K562 (cell line): ENCODE measurements around the gene ATXN7. TPM values are rescaled to one million over a fixed set of nuclear protein-coding genes. Genes with fewer than 3 reads are reported as not detected.

Source experiments
- ATAC-seq: fragments of 200-7000 bp; cut with Tn5 transposase; 3 replicates; pipeline ENCODE4 v1.9.1; 2020; ENCODE audit warnings: moderate library complexity
- BruUV-seq: library from RNA; stranded (reverse); fragments of 400-500 nt; replicated peaks from 2 replicates; lab custom pipeline; 2021; lab: Mats Ljungman, UMichigan
- CTCF ChIA-PET: fragments of 300-600 bp; formaldehyde crosslinking; extraction: SDS; loops from one replicate; lab custom pipeline; 2021; ENCODE audit warnings: low intra/inter-chr PET ratio; lab: Yijun Ruan, JAX
- POLR2A ChIA-PET: fragments of 300-600, 350-650 bp; sonication (Branson Sonifier 250); formaldehyde crosslinking; extraction: SDS; loops from one replicate; lab custom pipeline; 2021; ENCODE audit warnings: antibody characterized with exemption, inconsistent platforms; lab: Yijun Ruan, JAX
- DNase-seq, 4 experiments: peaks; one replicate each; pipeline versions ENCODE4 v3.0.0 to v3.0.0-alpha.2; 2011 to 2018; ENCODE audit warnings: low spot score in 3 of 4, mixed read lengths in 3 of 4; ENCODE audit errors: extremely low read depth in 1 of 4
- FAIRE-seq: peaks from 2 replicates; lab custom pipeline; 2011; peaks lifted over from hg19 to GRCh38; lab: Jason Lieb, UNC
- H2AFZ ChIP-seq: 2 replicates; pipeline ENCODE4 v1.6.0; 2011; ENCODE audit warnings: low read depth, low read length, control low read depth, inconsistent platforms
- H3K27ac ChIP-seq: fragments of 200-600 bp; 3 replicates; pipeline ENCODE4 v1.8.0; 2011; ENCODE audit warnings: low read depth, mild to moderate bottlenecking, control low read depth, inconsistent platforms, low read length, moderate library complexity, mixed read lengths; ENCODE audit errors: extremely low read depth
- H3K27me3 ChIP-seq, 2 experiments: fragments of 300-600 bp in 1 of 2; 2 replicates in 1 of 2; 3 replicates in 1 of 2; pipeline versions ENCODE4 v1.6.0 to v1.8.0; 2011; ENCODE audit warnings: inconsistent platforms in 2 of 2, low read length in 2 of 2, mild to moderate bottlenecking in 1 of 2, mixed read lengths in 1 of 2, moderate library complexity in 1 of 2; ENCODE audit not compliant: control insufficient read depth in 2 of 2, insufficient read depth in 2 of 2
- H3K36me3 ChIP-seq: fragments of 300-600 bp; 3 replicates; pipeline ENCODE4 v1.8.0; 2011; ENCODE audit warnings: mild to moderate bottlenecking, low read length, inconsistent platforms; ENCODE audit not compliant: control insufficient read depth, insufficient read depth
- H3K4me1 ChIP-seq, 2 experiments: fragments of 200-600 bp in 1 of 2; replicated peaks in 1 of 2; 2 replicates in 1 of 2; 3 replicates in 1 of 2; pipeline versions ENCODE4 v1.5.1 to v1.8.0; 2011; ENCODE audit warnings: inconsistent platforms in 2 of 2, low read length in 2 of 2, mild to moderate bottlenecking in 1 of 2, mixed read lengths in 1 of 2, moderate library complexity in 1 of 2; ENCODE audit not compliant: control insufficient read depth in 2 of 2, insufficient read depth in 2 of 2
- H3K4me2 ChIP-seq: 2 replicates; pipeline ENCODE4 v1.6.1; 2011; ENCODE audit warnings: low read length, control low read depth, inconsistent platforms, mixed read lengths; ENCODE audit not compliant: insufficient read depth
- H3K4me3 ChIP-seq: fragments of 200-600 bp; sonication (generic), shearing (Covaris generic); 2 replicates; pipeline ENCODE4 v1.5.1; 2016; ENCODE audit warnings: control low read depth, inconsistent platforms
- H3K79me2 ChIP-seq: fragments of 200-600 bp; 3 replicates; pipeline ENCODE4 v1.8.0; 2011; ENCODE audit warnings: low read length, inconsistent platforms; ENCODE audit not compliant: control insufficient read depth, insufficient read depth
- H3K9ac ChIP-seq, 2 experiments: 2 replicates each; pipeline versions ENCODE4 v1.6.0 to v1.6.1; 2011; ENCODE audit warnings: low read depth in 2 of 2, low read length in 2 of 2, control low read depth in 1 of 2, inconsistent platforms in 1 of 2, mild to moderate bottlenecking in 1 of 2, mixed read lengths in 1 of 2; ENCODE audit not compliant: insufficient read depth in 1 of 2
- H3K9me1 ChIP-seq: one replicate; pipeline ENCODE4 v1.6.0; 2011; ENCODE audit warnings: inconsistent platforms, mild to moderate bottlenecking, low read length, moderate library complexity; ENCODE audit not compliant: control insufficient read depth, insufficient read depth
- H3K9me3 ChIP-seq: replicated peaks from 2 replicates; pipeline ENCODE4 v1.5.1; 2011; ENCODE audit warnings: low read depth, low read length, inconsistent platforms; ENCODE audit not compliant: control insufficient read depth, insufficient read depth
- H4K20me1 ChIP-seq: replicated peaks from 2 replicates; pipeline ENCODE4 v1.6.1; 2011; ENCODE audit warnings: low read length, inconsistent platforms, mixed read lengths; ENCODE audit not compliant: control insufficient read depth, insufficient read depth
- ARID3A ChIP-seq: IDR thresholded peaks from 2 replicates; pipeline ENCODE4 v1.6.1; 2012; ENCODE audit warnings: low read depth, low read length, improper control_type of control experiment, borderline replicate concordance
- CGGBP1 ChIP-seq: fragments of 250-450 bp; sonication (Bioruptor Pico); IDR thresholded peaks from 2 replicates; pipeline ENCODE4 v1.9.0; 2021; ENCODE audit warnings: mild to moderate bottlenecking
- ETV6 ChIP-seq, 3 experiments: fragments of 150-350 bp in 1 of 3; sonication (generic) in 1 of 3; formaldehyde crosslinking in 1 of 3; IDR thresholded peaks; 2 replicates each; pipeline versions ENCODE4 v1.6.1 to v1.8.0; 2014 to 2022; ENCODE audit warnings: borderline replicate concordance in 2 of 3, low read depth in 2 of 3, antibody characterized with exemption in 1 of 3, low read length in 1 of 3, mild to moderate bottlenecking in 1 of 3, missing genetic modification reagents in 1 of 3
- FOXJ2 ChIP-seq: fragments of 200-800 bp; sonication (Bioruptor generic); IDR thresholded peaks from 2 replicates; pipeline ENCODE4 v1.6.1; 2016; ENCODE audit warnings: missing genetic modification characterization, missing compliant biosample characterization
- HBP1 ChIP-seq: fragments of 450-650 bp; formaldehyde crosslinking; IDR thresholded peaks from 2 replicates; pipeline ENCODE4 v1.4.0; 2022; ENCODE audit warnings: missing genetic modification characterization
- KDM4B ChIP-seq, 2 experiments: fragments of 450-650 bp in 1 of 2; sonication (generic) in 1 of 2; IDR thresholded peaks; 2 replicates each; pipeline ENCODE4 v1.6.1; 2016 to 2017; ENCODE audit warnings: borderline replicate concordance in 2 of 2, antibody characterized with exemption in 1 of 2, low read depth in 1 of 2, mild to moderate bottlenecking in 1 of 2
- U2AF1 ChIP-seq: fragments of 200-400 bp; formaldehyde crosslinking; optimal IDR thresholded peaks from 2 replicates; pipeline ENCODE3; 2017; ENCODE audit warnings: mild to moderate bottlenecking, low read depth, low read length, moderate library complexity
- ZBTB17 ChIP-seq: fragments of 450-650 bp; formaldehyde crosslinking; IDR thresholded peaks from 2 replicates; pipeline ENCODE4 v1.4.0; 2020; ENCODE audit warnings: mild to moderate bottlenecking
- ZNF217 ChIP-seq: sonication (generic); formaldehyde crosslinking; IDR thresholded peaks from 2 replicates; pipeline ENCODE4 v1.8.0; 2022; ENCODE audit warnings: mild to moderate bottlenecking, missing genetic modification reagents
- WGBS: fragments of 100-300 bp; shearing (Covaris generic); methylation state at CpG from one replicate; pipeline ENCODE4 v1.1.6; 2016; ENCODE audit warnings: low coverage, mixed read lengths; ENCODE audit not compliant: insufficient coverage; ENCODE audit errors: missing lambda C conversion rate; 5-methylcytosine and 5-hydroxymethylcytosine counted together
- in situ Hi-C: fragments of 300-500 bp; cut with MboI; formaldehyde crosslinking; loops from 4 replicates; pipeline ENCODE4 v1.15.0; 2018; ENCODE audit warnings: inconsistent platforms, mixed read lengths
- intact Hi-C: fragments of 100-400 bp; cut with micrococcal nuclease; formaldehyde crosslinking; loops from 2 replicates; pipeline ENCODE4 v1.14.2; 2022
- polyA plus RNA-seq, 8 experiments: library from polyadenylated mRNA; depleted of rRNA in 4 of 8; stranded (reverse) in 5 of 8; unstranded in 3 of 8; fragments of >200 nt; fragmentation: Nextera tagmentation in 2 of 8; fragmentation: Illumina TruSeq in 1 of 8; extraction: Ambion mirVana in 2 of 8; extraction: Trizol in 1 of 8; gene quantifications; 2 replicates each; pipeline versions ENCODE4 v1.2.1 to v1.2.3, GENCODE V29; 2011 to 2014; ENCODE audit warnings: inconsistent platforms in 1 of 8, missing spikeins in 1 of 8
- total RNA-seq, 7 experiments: library from RNA; depleted of rRNA in 6 of 7; stranded (reverse); fragments of >200 nt in 6 of 7; fragmentation: Illumina TruSeq in 2 of 7; extraction: Trizol in 2 of 7; gene quantifications; 2 replicates each; pipeline versions ENCODE4 v1.2.1 to v1.2.3, GENCODE V29; 2011 to 2021; ENCODE audit warnings: low replicate concordance in 1 of 7
- TF ChIP-seq, protein P1 (sequence below): sonication (generic); formaldehyde crosslinking; IDR thresholded peaks from 2 replicates; pipeline ENCODE4 v1.8.1; 2023; ENCODE audit warnings: mild to moderate bottlenecking, missing genetic modification reagents

Gene ATXN7
- total and polyA plus RNA-seq, 9 of the 15 experiments (the other 6 are each of a cell fraction or from before 2014, with no cell fraction given): 0.41 to 9.2 (median 6.7) TPM

DNA sequence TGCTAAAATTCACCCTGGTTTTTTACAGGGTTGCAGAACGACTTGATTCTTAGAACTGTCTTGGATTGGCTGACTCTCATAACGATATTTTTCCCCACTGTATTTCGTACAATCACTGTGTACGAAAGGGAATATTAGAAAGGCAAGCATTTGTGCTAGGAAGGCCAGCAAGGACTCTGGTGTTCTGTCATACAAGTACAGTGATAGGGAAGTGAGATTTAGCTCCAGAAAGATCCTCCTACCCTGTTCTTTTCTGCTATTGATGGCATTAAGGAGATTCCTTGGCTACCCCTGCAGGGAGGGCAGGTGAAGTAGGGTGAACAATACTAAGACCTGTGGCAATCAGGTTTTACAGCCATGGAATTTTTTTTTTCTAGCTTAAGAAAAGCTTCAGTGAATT, 102.3 kb downstream of the ATXN7 start:
- DNase-seq (no peak), ATAC-seq (no peak), FAIRE-seq (no peak)
- intact Hi-C loops: loop anchor here (10.0 kb wide), 1 partner anchor 101 kb away; the partner anchor contains the start of genes ATXN7 and THOC7
- H3K9me1 ChIP-seq: peaks cover 3% of the 10 kb centered on the region
- ChIA-PET CTCF (interaction anchor here (0.6 kb wide), 1 partner anchor 22 kb away, joined by 3 read pairs; no protein-coding TSS in a partner anchor), POLR2A (interaction anchor here (0.9 kb wide), 1 partner anchor 10 kb away, joined by 3 read pairs; no protein-coding TSS in a partner anchor)
- 0 out of 3 replicates have a peak, but pooled peaks cover 8% of the 10 kb centered on the region for H3K36me3 ChIP-seq
- no peak for TF ChIP-seq U2AF1
- TF ChIP-seq ETV6 (IDR thresholded peaks at IDR 0.05; ENCODE audit: borderline replicate concordance in 1 of 2, low read depth in 2 of 2, low read length in 1 of 2): no peak
- no peak for TF ChIP-seq ETV6 (CRISPR knock-in tag; IDR thresholded peaks at IDR 0.05; ENCODE audit: borderline replicate concordance)
- no peak for TF ChIP-seq FOXJ2 (tag)
- no peak for TF ChIP-seq HBP1
- no peak for TF ChIP-seq KDM4B (IDR thresholded peaks at IDR 0.05; ENCODE audit: borderline replicate concordance in 2 of 2, low read depth in 1 of 2)
- TF ChIP-seq CGGBP1 (CRISPR knock-in tag): no peak
- no peak for TF ChIP-seq ARID3A
- no peak for TF ChIP-seq ZBTB17 (CRISPR knock-in tag)
- TF ChIP-seq, protein P1, sequence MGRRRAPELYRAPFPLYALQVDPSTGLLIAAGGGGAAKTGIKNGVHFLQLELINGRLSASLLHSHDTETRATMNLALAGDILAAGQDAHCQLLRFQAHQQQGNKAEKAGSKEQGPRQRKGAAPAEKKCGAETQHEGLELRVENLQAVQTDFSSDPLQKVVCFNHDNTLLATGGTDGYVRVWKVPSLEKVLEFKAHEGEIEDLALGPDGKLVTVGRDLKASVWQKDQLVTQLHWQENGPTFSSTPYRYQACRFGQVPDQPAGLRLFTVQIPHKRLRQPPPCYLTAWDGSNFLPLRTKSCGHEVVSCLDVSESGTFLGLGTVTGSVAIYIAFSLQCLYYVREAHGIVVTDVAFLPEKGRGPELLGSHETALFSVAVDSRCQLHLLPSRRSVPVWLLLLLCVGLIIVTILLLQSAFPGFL: no peak
- TF ChIP-seq ZNF217 (CRISPR knock-in tag): no peak
- H3K4me2 ChIP-seq: no peak overlapping the region
- H3K4me1 ChIP-seq: peaks cover 7 to 38% of the 10 kb centered on the region in 2 experiments; a peak in 4 of 5 replicates
- no peak overlapping the region for H3K9ac ChIP-seq
- no TSS peak for BruUV-seq
- H3K27ac ChIP-seq: no peak overlapping the region
- no peaks in the 10 kb centered on the region for H4K20me1 ChIP-seq
- 86% methylated on average over 4 of the region's 4 CpGs for WGBS
- H3K4me3 ChIP-seq: no peak overlapping the region
- H2AFZ ChIP-seq: no peak overlapping the region
- H3K79me2 ChIP-seq: peaks cover 52% of the 10 kb centered on the region
- no peaks in the 10 kb centered on the region for H3K9me3 ChIP-seq
- no peaks in the 10 kb centered on the region for H3K27me3 ChIP-seq
- in situ Hi-C loops: no loop called here
